C4-2B (cell line): ENCODE measurements around the gene SLC34A1.

Experiments used
- H3K27ac ChIP-seq: fragments of 450-650 bp; 2 replicates; pipeline ENCODE4 v1.5.1; 2017
- CTCF ChIP-seq: fragments of 450-650 bp; conservative IDR thresholded peaks from 2 replicates; pipeline ENCODE4 v1.5.1; 2017; ENCODE audit warnings: mild to moderate bottlenecking
- ZFX ChIP-seq: fragments of 450-650 bp; IDR thresholded peaks from 2 replicates; pipeline ENCODE4 v1.6.1; 2017

Gene SLC34A1

GRCh38 chr5:177386542-177386941, 2.3 kb downstream of the SLC34A1 start:
- H3K27ac ChIP-seq: no peak overlapping the region
- TF ChIP-seq ZFX (no peak), CTCF (no peak)

- no peak for TF ChIP-seq ZFX
- TF ChIP-seq CTCF: no peak
- H3K27ac ChIP-seq: no peak overlapping the region
These were observed 3.2 kb downstream of the SLC34A1 start for GRCh38 chr5:177387405-177387804.

GRCh38 chr5:177388521-177389052, 4.4 kb downstream of the SLC34A1 start:
- TF ChIP-seq CTCF (no peak), ZFX (no peak)
- 0 out of 2 replicates have a peak overlapping the region, but pooled peaks have one; percentile 56 for H3K27ac ChIP-seq

GRCh38 chr5:177389241-177390169, 5.3 kb downstream of the SLC34A1 start:
- TF ChIP-seq ZFX: peak; percentile 34; the same call in 1 of the 2 replicates
- no peak for TF ChIP-seq CTCF
- peak overlapping the region; percentile 56 for H3K27ac ChIP-seq

- H3K27ac ChIP-seq: peak overlapping the region; percentile 56
- TF ChIP-seq ZFX (no peak), CTCF (peak; percentile 98)
These were observed 6.4 kb downstream of the SLC34A1 start for GRCh38 chr5:177390363-177391300.

GRCh38 chr5:177392765-177393164, 8.5 kb downstream of the SLC34A1 start:
- TF ChIP-seq ZFX (no peak), CTCF (no peak)
- no peak overlapping the region for H3K27ac ChIP-seq
